SK-N-SH treated with all-trans-retinoic acid at 6 μM for 48 hours (cell line): ENCODE data around the gene CNTN4.

ENCODE experiments used
- ATAC-seq: fragments of 200-7000 bp; cut with Tn5 transposase; 3 replicates; pipeline ENCODE4 v1.9.1; 2020; ENCODE audit warnings: mild to moderate bottlenecking, moderate library complexity
- ARNTL ChIP-seq: fragments of 450-650 bp; formaldehyde crosslinking; IDR thresholded peaks from 2 replicates; pipeline ENCODE4 v1.5.0; 2020; ENCODE audit warnings: low read depth, mild to moderate bottlenecking, moderate library complexity, borderline replicate concordance
- BACH2 ChIP-seq: fragments of 250-450 bp; sonication (Bioruptor Pico); IDR thresholded peaks from 2 replicates; pipeline ENCODE4 v1.9.0; 2021; ENCODE audit warnings: mild to moderate bottlenecking, borderline replicate concordance
- CSDC2 ChIP-seq: fragments of 250-450 bp; sonication (Bioruptor Pico); IDR thresholded peaks from 2 replicates; pipeline ENCODE4 v1.5.0; 2020; ENCODE audit warnings: mild to moderate bottlenecking, moderate library complexity
- ESRRG ChIP-seq: fragments of 250-450 bp; sonication (Bioruptor Pico); IDR thresholded peaks from 2 replicates; pipeline ENCODE4 v1.6.1; 2021; ENCODE audit warnings: mild to moderate bottlenecking
- GLIS3 ChIP-seq: fragments of 250-450 bp; sonication (Bioruptor Pico); IDR thresholded peaks from 2 replicates; pipeline ENCODE4 v1.5.0; 2020; ENCODE audit warnings: mild to moderate bottlenecking, moderate library complexity
- ISL1 ChIP-seq: fragments of 250-450 bp; sonication (Bioruptor Pico); IDR thresholded peaks from 2 replicates; pipeline ENCODE4 v2.1.2; 2022; ENCODE audit warnings: mild to moderate bottlenecking, moderate library complexity
- OSR1 ChIP-seq: fragments of 250-450 bp; sonication (Bioruptor Pico); IDR thresholded peaks from 2 replicates; pipeline ENCODE4 v1.8.0; 2022; ENCODE audit warnings: moderate library complexity, mild to moderate bottlenecking, inconsistent platforms
- PPARA ChIP-seq: fragments of 250-450 bp; sonication (Bioruptor Pico); IDR thresholded peaks from 2 replicates; pipeline ENCODE4 v1.5.0; 2020; ENCODE audit warnings: mild to moderate bottlenecking, borderline replicate concordance
- RARB ChIP-seq: fragments of 250-450 bp; sonication (Bioruptor Pico); IDR thresholded peaks from 2 replicates; pipeline ENCODE4 v1.8.0; 2021; ENCODE audit warnings: mild to moderate bottlenecking, moderate library complexity
- SNAI2 ChIP-seq: fragments of 250-450 bp; sonication (Bioruptor Pico); IDR thresholded peaks from 2 replicates; pipeline ENCODE4 v1.5.0; 2020; ENCODE audit warnings: mild to moderate bottlenecking, moderate library complexity
- TCF4 ChIP-seq: fragments of 250-450 bp; sonication (Bioruptor Pico); IDR thresholded peaks from 2 replicates; pipeline ENCODE4 v1.8.0; 2021; ENCODE audit warnings: mild to moderate bottlenecking, moderate library complexity, borderline replicate concordance
- TOX ChIP-seq: fragments of 250-450 bp; sonication (Bioruptor Pico); IDR thresholded peaks from 2 replicates; pipeline ENCODE4 v1.8.0; 2021; ENCODE audit warnings: mild to moderate bottlenecking, moderate library complexity, borderline replicate concordance
- ZC3H10 ChIP-seq: fragments of 250-450 bp; sonication (Bioruptor Pico); IDR thresholded peaks from 2 replicates; pipeline ENCODE4 v1.5.1; 2021; ENCODE audit warnings: mild to moderate bottlenecking, moderate library complexity
- ZFP3 ChIP-seq: fragments of 250-450 bp; sonication (Bioruptor Pico); IDR thresholded peaks from 2 replicates; pipeline ENCODE4 v1.5.0; 2020; ENCODE audit warnings: mild to moderate bottlenecking, moderate library complexity
- ZFP30 ChIP-seq: fragments of 450-650 bp; formaldehyde crosslinking; IDR thresholded peaks from 2 replicates; pipeline ENCODE4 v1.5.0; 2022; ENCODE audit warnings: mild to moderate bottlenecking, moderate library complexity
- ZNF565 ChIP-seq: fragments of 450-650 bp; formaldehyde crosslinking; conservative IDR thresholded peaks from 2 replicates; pipeline ENCODE4 v1.5.0; 2020; ENCODE audit warnings: low read depth, mild to moderate bottlenecking, moderate library complexity
- ZNF70 ChIP-seq: fragments of 450-650 bp; formaldehyde crosslinking; IDR thresholded peaks from 2 replicates; pipeline ENCODE4 v1.5.0; 2020; ENCODE audit warnings: mild to moderate bottlenecking, moderate library complexity
- ZNF8 ChIP-seq: fragments of 450-650 bp; formaldehyde crosslinking; IDR thresholded peaks from 2 replicates; pipeline ENCODE4 v1.5.0; 2020; ENCODE audit warnings: mild to moderate bottlenecking, moderate library complexity
- TF ChIP-seq, protein P1 (sequence below): fragments of 250-450 bp; sonication (Bioruptor Pico); IDR thresholded peaks from 2 replicates; pipeline ENCODE4 v1.5.1; 2020; ENCODE audit warnings: low read depth, mild to moderate bottlenecking, moderate library complexity
- TF ChIP-seq, protein P2 (sequence below): fragments of 250-450 bp; sonication (Bioruptor Pico); IDR thresholded peaks from 2 replicates; pipeline ENCODE4 v1.5.1; 2021; ENCODE audit warnings: mild to moderate bottlenecking, moderate library complexity
- TF ChIP-seq, protein P3 (sequence below): fragments of 250-450 bp; sonication (Bioruptor Pico); IDR thresholded peaks from 2 replicates; pipeline ENCODE4 v1.8.0; 2020; ENCODE audit warnings: mild to moderate bottlenecking, moderate library complexity, borderline replicate concordance
- TF ChIP-seq, protein P4 (sequence below): fragments of 250-450 bp; sonication (Bioruptor Pico); IDR thresholded peaks from 2 replicates; pipeline ENCODE4 v1.8.0; 2021; ENCODE audit warnings: low read depth, mild to moderate bottlenecking, moderate library complexity, borderline replicate concordance
- TF ChIP-seq, protein P5 (sequence below): fragments of 250-450 bp; sonication (Bioruptor Pico); IDR thresholded peaks from 2 replicates; pipeline ENCODE4 v1.5.0; 2020; ENCODE audit warnings: mild to moderate bottlenecking, moderate library complexity

The CNTN4 gene

DNA sequence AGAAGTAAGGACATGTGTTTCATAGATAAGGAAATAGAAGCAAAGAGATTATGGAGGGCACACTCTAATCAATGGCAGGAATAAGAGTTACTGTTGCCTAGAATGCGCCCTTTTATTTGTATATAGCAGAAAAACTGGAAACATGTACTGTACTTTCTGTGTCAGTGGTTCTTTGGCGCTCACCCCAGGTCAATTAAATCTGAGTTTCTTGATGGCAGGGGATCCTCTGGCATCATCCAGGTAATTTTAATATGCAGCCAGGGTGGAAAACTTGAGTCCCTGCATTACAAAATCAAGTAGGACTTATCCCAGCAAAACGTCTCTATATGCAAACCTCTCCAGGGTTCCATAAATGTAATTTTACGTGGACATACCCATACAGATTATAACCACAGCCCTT lies 727.4 kb downstream of the CNTN4 start (continued):
- TF ChIP-seq, protein P1, sequence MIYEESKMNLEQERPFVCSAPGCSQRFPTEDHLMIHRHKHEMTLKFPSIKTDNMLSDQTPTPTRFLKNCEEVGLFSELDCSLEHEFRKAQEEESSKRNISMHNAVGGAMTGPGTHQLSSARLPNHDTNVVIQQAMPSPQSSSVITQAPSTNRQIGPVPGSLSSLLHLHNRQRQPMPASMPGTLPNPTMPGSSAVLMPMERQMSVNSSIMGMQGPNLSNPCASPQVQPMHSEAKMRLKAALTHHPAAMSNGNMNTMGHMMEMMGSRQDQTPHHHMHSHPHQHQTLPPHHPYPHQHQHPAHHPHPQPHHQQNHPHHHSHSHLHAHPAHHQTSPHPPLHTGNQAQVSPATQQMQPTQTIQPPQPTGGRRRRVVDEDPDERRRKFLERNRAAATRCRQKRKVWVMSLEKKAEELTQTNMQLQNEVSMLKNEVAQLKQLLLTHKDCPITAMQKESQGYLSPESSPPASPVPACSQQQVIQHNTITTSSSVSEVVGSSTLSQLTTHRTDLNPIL (CRISPR knock-in tag), result no peak
- TF ChIP-seq ZFP3 (CRISPR knock-in tag) (no peak), ZNF565 (CRISPR knock-in tag) (no peak), ISL1 (CRISPR knock-in tag) (no peak), CSDC2 (CRISPR knock-in tag) (no peak), ZNF70 (CRISPR knock-in tag) (no peak)
- TF ChIP-seq, protein P2, sequence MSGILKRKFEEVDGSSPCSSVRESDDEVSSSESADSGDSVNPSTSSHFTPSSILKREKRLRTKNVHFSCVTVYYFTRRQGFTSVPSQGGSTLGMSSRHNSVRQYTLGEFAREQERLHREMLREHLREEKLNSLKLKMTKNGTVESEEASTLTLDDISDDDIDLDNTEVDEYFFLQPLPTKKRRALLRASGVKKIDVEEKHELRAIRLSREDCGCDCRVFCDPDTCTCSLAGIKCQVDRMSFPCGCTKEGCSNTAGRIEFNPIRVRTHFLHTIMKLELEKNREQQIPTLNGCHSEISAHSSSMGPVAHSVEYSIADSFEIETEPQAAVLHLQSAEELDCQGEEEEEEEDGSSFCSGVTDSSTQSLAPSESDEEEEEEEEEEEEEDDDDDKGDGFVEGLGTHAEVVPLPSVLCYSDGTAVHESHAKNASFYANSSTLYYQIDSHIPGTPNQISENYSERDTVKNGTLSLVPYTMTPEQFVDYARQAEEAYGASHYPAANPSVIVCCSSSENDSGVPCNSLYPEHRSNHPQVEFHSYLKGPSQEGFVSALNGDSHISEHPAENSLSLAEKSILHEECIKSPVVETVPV, result no peak

DNA sequence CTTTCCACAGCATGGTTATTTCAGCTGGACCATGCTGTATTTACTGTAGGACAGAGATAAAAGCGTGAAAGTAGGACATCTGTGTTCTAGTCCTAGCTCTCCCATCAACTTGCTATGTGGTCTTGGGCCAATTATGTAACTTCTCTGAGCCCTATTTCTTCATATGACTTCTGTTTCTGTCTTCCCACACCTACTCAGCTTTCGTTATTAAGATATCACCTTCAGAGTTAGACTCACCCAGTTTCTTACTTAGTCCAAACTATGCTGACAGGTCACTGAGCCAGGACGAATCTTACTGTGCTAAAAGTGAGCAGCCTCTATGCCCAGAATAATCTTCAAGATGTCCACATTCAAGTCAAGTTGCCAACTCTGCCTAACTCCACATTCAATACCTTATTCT lies 727.8 kb downstream of the CNTN4 start:
- ATAC-seq, result no peak
- no peak for TF ChIP-seq ZFP30 (CRISPR knock-in tag)
- no peak for TF ChIP-seq GLIS3
- TF ChIP-seq ISL1 (CRISPR knock-in tag), result no peak
- TF ChIP-seq, protein P3, sequence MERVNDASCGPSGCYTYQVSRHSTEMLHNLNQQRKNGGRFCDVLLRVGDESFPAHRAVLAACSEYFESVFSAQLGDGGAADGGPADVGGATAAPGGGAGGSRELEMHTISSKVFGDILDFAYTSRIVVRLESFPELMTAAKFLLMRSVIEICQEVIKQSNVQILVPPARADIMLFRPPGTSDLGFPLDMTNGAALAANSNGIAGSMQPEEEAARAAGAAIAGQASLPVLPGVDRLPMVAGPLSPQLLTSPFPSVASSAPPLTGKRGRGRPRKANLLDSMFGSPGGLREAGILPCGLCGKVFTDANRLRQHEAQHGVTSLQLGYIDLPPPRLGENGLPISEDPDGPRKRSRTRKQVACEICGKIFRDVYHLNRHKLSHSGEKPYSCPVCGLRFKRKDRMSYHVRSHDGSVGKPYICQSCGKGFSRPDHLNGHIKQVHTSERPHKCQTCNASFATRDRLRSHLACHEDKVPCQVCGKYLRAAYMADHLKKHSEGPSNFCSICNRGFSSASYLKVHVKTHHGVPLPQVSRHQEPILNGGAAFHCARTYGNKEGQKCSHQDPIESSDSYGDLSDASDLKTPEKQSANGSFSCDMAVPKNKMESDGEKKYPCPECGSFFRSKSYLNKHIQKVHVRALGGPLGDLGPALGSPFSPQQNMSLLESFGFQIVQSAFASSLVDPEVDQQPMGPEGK (CRISPR knock-in tag), result no peak
- TF ChIP-seq OSR1 (CRISPR knock-in tag), result no peak
- no peak for TF ChIP-seq TOX (CRISPR knock-in tag)
- no peak for TF ChIP-seq ARNTL (CRISPR knock-in tag)
- no peak for TF ChIP-seq BACH2 (CRISPR knock-in tag)
- TF ChIP-seq ZNF565 (CRISPR knock-in tag), result no peak
- no peak for TF ChIP-seq ZFP3 (CRISPR knock-in tag)
- TF ChIP-seq, protein P4, sequence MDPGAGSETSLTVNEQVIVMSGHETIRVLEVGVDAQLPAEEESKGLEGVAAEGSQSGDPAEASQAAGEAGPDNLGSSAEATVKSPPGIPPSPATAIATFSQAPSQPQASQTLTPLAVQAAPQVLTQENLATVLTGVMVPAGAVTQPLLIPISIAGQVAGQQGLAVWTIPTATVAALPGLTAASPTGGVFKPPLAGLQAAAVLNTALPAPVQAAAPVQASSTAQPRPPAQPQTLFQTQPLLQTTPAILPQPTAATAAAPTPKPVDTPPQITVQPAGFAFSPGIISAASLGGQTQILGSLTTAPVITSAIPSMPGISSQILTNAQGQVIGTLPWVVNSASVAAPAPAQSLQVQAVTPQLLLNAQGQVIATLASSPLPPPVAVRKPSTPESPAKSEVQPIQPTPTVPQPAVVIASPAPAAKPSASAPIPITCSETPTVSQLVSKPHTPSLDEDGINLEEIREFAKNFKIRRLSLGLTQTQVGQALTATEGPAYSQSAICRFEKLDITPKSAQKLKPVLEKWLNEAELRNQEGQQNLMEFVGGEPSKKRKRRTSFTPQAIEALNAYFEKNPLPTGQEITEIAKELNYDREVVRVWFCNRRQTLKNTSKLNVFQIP (CRISPR knock-in tag), result no peak

DNA sequence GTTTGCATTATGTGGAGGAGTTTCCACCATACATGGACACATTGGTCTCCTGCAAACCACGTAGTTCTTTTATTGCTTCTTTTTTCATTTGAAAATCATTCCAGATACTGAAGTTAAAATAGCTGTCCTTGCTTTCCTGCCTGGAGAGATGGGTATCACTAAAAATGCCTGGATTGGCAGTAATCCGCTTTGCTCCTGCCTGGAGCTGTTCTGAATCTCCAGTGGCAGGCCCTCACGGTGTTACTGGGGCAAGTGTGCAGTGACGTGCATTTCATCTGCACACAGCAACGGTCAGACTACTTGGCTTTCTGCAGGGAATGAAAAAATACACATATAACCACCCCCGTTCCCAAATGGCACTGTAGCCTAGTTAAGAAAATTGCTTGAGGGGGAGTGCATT lies 738.6 kb downstream of the CNTN4 start:
- no peak; the same call in 2 of the 3 replicates for ATAC-seq
- TF ChIP-seq ARNTL (CRISPR knock-in tag), result no peak
- TF ChIP-seq, protein P5, sequence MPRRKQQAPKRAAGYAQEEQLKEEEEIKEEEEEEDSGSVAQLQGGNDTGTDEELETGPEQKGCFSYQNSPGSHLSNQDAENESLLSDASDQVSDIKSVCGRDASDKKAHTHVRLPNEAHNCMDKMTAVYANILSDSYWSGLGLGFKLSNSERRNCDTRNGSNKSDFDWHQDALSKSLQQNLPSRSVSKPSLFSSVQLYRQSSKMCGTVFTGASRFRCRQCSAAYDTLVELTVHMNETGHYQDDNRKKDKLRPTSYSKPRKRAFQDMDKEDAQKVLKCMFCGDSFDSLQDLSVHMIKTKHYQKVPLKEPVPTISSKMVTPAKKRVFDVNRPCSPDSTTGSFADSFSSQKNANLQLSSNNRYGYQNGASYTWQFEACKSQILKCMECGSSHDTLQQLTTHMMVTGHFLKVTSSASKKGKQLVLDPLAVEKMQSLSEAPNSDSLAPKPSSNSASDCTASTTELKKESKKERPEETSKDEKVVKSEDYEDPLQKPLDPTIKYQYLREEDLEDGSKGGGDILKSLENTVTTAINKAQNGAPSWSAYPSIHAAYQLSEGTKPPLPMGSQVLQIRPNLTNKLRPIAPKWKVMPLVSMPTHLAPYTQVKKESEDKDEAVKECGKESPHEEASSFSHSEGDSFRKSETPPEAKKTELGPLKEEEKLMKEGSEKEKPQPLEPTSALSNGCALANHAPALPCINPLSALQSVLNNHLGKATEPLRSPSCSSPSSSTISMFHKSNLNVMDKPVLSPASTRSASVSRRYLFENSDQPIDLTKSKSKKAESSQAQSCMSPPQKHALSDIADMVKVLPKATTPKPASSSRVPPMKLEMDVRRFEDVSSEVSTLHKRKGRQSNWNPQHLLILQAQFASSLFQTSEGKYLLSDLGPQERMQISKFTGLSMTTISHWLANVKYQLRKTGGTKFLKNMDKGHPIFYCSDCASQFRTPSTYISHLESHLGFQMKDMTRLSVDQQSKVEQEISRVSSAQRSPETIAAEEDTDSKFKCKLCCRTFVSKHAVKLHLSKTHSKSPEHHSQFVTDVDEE (CRISPR knock-in tag), result no peak
- TF ChIP-seq ZNF70 (CRISPR knock-in tag), result no peak
- TF ChIP-seq, protein P2, result no peak
- TF ChIP-seq ZC3H10 (CRISPR knock-in tag), result no peak
- TF ChIP-seq ESRRG (CRISPR knock-in tag), result no peak
- no peak for TF ChIP-seq TOX (CRISPR knock-in tag)
- no peak for TF ChIP-seq ZFP30 (CRISPR knock-in tag)
- no peak for TF ChIP-seq RARB (CRISPR knock-in tag)
- TF ChIP-seq, protein P3 (CRISPR knock-in tag), result no peak
- TF ChIP-seq SNAI2 (CRISPR knock-in tag), result no peak
- no peak for TF ChIP-seq ZNF565 (CRISPR knock-in tag)
- TF ChIP-seq ISL1 (CRISPR knock-in tag), result no peak
- TF ChIP-seq ZFP3 (CRISPR knock-in tag), result no peak
- TF ChIP-seq ZNF8 (CRISPR knock-in tag), result no peak
- no peak for TF ChIP-seq OSR1 (CRISPR knock-in tag)
- no peak for TF ChIP-seq PPARA (CRISPR knock-in tag)
- TF ChIP-seq CSDC2 (CRISPR knock-in tag), result no peak
- TF ChIP-seq, protein P4 (CRISPR knock-in tag), result no peak
- TF ChIP-seq TCF4, result no peak
